ENCODE results near the gene AFG1L.

DNA sequence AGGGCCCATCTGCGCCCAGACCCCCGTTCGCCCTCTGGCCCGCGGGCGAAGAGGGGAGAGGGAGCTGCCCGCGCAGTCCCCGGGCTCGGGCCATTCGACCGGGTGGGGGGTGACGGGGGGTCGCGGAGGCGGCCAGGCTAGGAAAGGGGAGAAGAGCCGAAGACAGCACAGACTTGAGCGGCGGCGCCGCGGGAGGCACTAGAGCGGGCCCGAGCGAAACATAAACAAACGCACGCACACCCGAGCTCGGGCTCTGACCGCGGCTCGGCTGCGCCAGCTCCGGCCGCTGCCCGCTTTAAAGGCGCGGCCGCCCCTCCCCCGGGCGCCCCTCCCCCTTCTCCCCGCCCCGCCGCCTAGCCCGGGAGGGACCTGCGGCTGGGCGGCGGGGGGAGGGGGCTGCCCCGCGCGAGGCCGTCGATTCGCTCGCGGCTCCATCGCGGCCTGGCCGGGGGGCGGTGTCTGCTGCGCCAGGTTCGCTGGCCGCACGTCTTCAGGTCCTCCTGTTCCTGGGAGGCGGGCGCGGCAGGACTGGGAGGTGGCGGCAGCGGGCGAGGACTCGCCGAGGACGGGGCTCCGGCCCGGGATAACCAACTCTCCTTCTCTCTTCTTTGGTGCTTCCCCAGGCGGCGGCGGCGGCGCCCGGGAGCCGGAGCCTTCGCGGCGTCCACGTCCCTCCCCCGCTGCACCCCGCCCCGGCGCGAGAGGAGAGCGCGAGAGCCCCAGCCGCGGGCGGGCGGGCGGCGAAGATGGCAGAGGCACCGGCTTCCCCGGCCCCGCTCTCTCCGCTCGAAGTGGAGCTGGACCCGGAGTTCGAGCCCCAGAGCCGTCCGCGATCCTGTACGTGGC, 265.8 kb downstream of the AFG1L start, which contains the start of gene FOXO3:
- peak; percentile 73 for TF ChIP-seq POLR2AphosphoS5 (IDR thresholded peaks at IDR 0.05; ENCODE audit: low read depth, low read length)
- TF ChIP-seq, protein P1, sequence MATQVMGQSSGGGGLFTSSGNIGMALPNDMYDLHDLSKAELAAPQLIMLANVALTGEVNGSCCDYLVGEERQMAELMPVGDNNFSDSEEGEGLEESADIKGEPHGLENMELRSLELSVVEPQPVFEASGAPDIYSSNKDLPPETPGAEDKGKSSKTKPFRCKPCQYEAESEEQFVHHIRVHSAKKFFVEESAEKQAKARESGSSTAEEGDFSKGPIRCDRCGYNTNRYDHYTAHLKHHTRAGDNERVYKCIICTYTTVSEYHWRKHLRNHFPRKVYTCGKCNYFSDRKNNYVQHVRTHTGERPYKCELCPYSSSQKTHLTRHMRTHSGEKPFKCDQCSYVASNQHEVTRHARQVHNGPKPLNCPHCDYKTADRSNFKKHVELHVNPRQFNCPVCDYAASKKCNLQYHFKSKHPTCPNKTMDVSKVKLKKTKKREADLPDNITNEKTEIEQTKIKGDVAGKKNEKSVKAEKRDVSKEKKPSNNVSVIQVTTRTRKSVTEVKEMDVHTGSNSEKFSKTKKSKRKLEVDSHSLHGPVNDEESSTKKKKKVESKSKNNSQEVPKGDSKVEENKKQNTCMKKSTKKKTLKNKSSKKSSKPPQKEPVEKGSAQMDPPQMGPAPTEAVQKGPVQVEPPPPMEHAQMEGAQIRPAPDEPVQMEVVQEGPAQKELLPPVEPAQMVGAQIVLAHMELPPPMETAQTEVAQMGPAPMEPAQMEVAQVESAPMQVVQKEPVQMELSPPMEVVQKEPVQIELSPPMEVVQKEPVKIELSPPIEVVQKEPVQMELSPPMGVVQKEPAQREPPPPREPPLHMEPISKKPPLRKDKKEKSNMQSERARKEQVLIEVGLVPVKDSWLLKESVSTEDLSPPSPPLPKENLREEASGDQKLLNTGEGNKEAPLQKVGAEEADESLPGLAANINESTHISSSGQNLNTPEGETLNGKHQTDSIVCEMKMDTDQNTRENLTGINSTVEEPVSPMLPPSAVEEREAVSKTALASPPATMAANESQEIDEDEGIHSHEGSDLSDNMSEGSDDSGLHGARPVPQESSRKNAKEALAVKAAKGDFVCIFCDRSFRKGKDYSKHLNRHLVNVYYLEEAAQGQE (IDR thresholded peaks at IDR 0.05; ENCODE audit: insufficient read depth in 1 of 2, low read depth in 2 of 2, low read length in 2 of 2) = 0 out of 4 replicates have a peak, but pooled peaks of 1 of the 2 experiments have one; percentile 17
- no peak; the same call in 1 of the 2 replicates for TF ChIP-seq SIN3A (IDR thresholded peaks at IDR 0.05; ENCODE audit: borderline replicate concordance, insufficient read depth, low read length)
- peak; percentile 14; the same call in 1 of the 2 replicates for TF ChIP-seq TAF1 (IDR thresholded peaks at IDR 0.05; ENCODE audit: borderline replicate concordance, insufficient read depth, low read length)
- TF ChIP-seq FOXP2 (optimal IDR thresholded peaks at IDR 0.05; ENCODE audit: borderline replicate concordance, extremely low read depth, extremely low read length, insufficient read depth) = peak; percentile 30

All from PFSK-1 (cell line).